ENCODE results near the gene BMPR1B.
A peak's percentile ranks its signal among the peaks of the same experiment; 100 is the strongest.
"Not testable (repeated sequence)": the region's sequence is repeated elsewhere in the genome, so short reads cannot be mapped to it uniquely, and the experiment has no call there.

BMPR1B gene

DNA sequence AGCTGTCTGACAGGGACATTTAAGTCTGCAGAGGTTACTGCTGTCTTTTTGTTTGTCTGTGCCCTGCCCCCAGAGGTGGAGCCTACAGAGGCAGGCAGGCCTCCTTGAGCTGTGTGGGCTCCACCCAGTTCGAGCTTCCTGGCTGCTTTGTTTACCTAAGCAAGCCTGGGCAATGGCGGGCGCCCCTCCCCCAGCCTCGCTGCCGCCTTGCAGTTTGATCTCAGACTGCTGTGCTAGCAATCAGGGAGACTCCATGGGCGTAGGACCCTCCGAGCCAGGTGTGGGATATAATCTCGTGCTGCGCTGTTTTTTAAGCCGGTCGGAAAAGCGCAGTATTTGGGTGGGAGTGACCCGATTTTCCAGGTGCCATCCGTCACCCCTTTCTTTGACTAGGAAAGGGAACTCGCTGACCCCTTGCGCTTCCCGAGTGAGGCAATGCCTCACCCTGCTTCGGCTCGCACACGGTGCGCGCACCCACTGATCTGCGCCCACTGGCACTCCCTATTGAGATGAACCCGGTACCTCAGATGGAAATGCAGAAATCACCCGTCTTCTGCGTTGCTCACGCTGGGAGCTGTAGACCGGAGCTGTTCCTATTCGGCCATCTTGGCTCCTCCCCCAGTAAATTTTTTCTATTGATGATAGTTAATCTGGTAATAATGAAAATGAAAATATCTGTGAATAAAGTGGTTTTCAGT is 83.6 kb downstream of the BMPR1B start:
- DNase-seq, result not testable (repeated sequence)

DNA sequence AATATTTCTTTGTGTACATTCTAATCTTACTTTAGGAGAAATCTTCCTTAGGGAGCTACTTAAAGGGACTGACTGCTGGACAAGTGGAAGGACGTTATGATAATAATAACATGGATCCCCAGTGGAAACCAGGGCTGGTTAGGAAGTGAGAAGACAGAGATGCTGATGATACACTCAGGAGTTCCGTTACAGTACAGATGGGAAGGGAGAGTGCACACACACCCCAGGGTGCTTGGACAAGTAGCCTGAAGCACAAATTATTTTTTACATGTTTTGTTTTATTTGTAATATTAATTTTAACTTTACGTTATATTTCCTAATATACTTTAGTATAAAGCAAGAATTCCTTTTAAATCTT is 84.1 kb downstream of the BMPR1B start:
- DNase-seq, result no peak

DNA sequence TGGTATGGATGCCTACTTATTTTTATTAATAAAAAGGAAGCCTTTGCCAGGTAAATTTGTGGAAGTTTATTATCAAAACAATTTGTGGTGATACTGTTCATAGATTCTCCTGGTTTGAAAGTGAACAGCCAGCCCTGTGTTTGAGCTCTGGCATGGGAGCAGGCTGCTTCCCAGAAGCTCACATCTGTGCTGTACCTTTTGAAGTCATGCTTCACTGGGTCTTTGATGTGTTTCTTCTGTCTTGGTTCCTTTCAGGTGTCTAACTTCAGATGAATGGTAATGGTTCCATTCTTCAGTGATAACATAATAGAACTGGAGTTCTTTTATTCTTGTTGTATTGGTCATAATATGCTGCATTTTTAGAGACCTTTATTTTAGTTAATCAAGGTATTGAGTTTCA is 85.5 kb downstream of the BMPR1B start:
- DNase-seq, result no peak

DNA sequence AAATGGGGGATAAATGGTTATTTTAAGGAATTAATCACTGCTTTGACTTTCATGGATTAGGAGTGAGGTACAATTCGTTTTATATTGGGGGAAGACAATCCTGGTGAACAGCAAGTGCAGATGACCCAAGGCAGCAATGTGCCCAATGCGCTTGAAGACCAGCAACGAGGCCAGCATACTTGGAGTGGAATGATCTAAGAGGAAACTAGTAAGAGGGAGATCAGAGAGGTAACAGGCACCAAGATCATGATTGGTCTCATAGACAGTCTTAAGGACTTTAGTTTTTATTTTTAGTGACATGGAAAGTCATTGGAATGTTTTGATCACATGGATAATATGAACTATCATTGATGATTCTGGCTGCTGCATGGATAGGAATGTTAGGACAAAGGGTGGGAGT is 90.6 kb downstream of the BMPR1B start:
- DNase-seq, result no peak

DNA sequence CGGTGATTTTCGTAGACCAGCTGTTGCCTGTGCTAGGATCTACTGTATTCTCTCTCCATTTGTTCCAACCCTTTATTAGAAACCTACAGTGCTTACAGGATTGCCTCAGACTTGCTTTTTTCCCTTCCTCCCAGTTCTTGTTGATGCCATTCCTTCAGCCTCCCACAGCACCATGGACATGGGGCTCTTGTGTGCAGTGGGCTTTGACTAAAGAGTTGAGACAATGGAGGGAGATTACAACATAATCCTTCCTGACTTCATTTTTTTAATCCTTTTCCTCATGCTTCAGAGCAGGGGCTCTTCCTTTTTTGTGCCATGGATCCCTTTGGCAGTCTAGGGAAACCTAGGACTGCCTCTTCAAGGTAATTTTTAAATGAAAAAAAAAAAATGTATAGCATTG is 92.1 kb downstream of the BMPR1B start:
- DNase-seq, result no peak

DNA sequence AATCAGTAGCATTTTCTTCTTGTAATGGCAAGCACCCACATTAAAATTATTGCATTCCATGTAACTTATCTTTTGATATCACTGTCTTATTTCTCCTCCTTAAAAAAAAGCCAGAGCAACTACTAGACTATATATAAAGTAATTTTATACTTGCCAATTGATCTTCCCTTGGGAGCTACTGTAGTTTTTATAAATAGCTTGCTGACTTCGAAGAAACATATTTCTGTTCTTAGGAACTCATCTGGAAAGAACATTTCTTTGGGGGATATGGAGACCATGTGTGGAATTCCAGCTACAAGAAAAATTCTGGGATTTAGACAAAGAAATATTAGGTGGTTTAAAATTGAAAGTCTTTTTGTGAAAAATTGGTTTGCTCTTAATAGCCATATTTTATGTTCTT is 94.9 kb downstream of the BMPR1B start:
- DNase-seq, result no peak

DNA sequence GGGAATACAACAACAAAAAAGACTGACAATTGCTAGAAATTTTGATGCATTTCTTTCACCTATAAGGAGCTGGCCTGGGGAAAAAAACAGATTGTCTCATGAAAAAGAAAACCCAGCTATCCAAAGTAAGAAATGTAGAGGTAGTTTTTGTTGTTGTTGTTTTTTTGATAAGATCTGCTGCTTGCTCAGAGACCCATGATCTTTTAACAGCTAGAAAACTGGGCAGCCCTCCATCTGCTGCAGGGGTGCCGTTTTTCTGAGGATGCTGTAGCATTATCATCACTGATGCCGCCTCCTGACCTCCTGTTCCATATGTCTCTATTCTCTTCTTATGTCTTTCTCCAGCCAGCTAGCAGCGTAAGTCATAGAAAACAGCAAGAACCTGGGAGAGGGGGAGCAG is 98.3 kb downstream of the BMPR1B start:
- DNase-seq, result no peak

DNA sequence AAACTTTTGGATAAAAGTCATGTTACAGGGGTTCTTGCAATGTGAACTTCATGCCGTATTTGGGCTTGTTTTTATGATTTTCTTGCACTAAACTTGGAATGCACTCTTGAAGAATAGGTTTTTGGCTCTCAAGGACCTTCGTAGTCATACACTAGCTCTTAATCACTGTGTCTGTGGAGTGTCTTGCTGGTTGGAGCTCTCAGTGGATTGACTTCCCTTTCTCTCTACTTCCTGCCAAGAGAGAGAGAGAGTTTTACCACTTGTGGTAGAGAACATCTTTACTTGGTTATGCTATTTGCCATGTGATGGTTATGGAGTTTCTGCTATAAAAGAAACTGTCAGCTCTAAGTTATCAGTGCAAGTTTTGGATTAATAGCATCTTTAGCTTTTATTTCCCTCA is 112.4 kb downstream of the BMPR1B start:
- peak; percentile 4 for DNase-seq

DNA sequence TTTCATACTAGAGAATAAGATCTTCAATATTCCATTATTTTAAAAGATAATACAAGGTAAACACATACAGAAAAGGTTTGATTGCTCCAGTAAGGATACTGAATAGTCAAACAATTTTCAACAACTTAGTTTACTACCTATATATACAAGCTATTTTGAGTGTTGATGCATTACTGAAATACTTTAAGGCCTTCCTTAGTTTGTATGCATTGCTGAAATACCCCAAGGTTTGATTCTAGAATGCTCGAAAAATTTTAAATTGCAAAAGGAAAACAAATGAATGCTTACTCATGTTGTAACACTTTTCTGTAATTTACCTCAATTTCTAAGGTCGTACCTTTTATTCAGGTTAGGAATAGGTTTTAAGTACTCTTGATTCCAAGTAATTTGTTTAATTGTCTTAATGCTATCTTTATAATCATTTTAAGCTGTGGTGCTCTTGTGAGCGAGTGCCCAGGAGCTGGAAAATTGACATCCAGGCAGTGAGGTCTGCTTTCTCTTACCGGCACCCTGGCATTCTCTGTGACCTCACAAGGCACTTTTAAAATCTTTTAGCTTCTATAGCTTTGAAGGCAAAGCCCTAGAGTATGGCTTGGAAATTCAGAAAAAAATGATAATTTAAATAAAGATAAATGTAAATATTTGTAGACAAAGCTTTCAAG is 114.0 kb downstream of the BMPR1B start:
- DNase-seq, result no peak

DNA sequence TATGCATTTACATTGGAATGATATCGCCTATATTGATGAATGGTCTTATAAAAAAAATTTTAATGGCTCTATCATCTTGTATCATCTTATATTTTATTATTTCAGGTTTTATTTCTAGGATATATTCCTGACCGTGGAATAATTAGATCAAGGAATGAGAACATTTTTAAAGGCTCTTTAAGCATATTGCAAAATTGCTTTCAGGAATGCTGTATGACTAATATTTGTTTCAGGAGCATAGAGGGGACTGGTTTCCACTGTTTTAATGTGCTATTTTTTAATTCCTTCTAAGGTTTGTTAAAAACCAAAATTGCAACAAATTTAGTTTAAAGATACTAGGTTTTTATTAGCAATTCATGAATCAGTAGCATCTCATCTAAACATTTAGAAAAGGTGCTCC is 120.2 kb downstream of the BMPR1B start:
- peak; percentile 55 for DNase-seq

DNA sequence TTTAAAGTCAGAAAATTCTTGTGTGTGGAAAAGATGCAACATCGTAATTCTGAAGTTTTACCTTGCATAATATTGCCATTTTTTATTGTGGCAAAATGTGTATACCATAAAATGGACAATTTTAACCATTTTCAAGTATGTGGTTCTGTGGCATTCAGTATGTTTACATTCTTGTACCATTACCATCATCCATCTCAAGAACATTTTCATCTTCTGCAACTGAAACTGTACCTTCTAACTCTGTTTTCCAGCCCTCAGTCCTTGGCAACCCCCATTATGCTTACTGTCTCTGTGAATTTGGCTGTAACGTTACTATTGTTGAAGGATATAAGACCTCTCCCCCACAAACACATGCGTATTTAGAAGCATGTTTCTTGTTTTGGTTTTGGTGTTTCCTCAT is 123.2 kb downstream of the BMPR1B start:
- DNase-seq, result peak; percentile 52

DNA sequence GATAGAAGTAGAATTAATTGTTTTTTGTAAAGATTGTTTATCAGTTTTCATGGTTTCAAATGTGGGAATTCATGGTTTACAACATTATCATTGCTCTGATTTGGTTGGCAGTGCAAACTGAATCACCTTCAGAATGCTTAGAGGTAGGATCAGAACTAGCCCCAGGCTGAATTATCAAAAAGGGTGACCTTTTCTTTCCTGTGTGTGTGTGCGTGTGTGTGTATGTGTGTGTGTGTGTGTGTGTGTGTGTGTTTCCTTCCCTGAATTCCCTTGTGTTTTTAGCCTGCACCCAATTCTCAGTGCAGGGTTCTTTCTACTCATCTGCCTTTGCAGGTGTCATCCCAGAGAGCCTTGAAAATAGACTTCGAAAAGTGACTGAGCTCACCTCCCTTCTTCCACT is 125.0 kb downstream of the BMPR1B start:
- DNase-seq, result no peak

DNA sequence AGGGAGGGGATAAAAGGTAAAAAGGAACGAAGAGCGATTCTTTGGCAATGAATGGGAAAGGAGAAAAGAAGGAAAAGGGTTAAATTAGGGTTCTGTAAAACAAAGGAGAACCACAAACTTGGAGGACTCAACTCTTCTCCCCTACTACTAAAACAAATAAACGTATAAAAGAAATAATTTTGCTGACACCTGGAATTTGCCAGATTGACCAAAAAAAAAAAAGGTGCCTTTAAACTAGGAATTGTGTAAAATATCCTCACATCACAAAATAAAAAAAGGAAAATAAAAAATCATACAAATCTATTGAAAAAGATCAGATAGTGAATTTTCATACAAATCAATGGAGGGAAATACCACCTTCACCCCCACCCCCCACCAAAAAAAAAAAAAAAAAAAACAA is 129.3 kb downstream of the BMPR1B start:
- DNase-seq, result no peak

DNA sequence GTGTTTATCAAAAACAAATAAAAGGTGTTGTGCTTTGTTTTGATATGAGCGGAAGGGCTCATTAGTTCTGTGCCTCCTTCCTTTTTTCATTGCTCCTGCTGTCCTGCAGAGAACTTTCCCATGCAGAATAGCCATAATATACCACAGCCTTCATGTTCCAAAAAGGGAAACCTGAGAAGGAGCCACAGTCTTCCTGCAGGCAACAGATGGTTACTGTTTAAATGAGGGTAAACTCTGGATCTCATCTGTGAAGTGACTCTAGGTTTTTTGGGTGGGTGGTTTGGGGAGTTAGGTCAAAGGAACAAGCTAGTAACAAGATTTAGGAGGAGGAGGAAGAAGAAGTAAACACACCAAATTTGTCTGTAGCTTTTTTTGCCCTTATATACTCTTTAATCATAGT is 131.8 kb downstream of the BMPR1B start:
- DNase-seq, result no peak

DNA sequence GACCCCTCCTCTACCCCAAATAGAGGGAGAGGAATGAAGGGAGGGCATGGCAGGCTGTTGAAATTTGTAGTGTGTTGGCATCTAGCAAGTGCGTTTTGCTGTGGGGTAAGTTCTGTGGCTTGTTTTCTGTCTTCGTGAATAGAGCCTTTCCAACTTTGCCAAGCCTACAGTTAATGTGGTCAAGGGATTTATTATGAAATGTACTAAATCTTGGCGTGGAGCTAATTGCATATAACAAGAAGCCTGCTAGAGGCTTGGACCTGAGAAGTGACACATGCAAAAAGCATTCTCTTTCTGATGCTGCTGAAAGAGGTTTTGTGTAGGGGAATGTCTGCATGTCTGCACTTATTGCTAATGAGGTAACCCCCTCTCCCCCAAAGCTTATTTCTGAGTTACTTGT is 132.2 kb downstream of the BMPR1B start:
- DNase-seq, result peak; percentile 9

DNA sequence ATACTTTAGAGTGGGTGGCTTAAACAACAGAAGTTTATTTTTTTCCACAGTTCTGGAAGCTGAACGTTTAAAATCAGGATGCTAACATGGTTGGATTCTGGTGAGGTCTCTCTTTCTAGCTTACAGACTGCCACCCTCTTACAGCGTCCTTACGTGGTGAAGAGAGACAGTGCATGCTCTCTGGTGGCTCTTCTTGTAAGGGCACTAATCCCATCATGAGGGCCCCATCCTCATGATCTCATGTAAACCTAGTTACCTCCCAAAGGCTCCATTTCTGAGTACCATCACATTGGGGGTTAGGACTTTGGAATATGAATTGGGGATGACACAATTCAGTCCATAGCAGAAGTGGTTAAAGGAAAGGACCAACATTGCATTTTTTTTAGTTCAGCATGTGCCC is 132.8 kb downstream of the BMPR1B start:
- no peak for DNase-seq

DNA sequence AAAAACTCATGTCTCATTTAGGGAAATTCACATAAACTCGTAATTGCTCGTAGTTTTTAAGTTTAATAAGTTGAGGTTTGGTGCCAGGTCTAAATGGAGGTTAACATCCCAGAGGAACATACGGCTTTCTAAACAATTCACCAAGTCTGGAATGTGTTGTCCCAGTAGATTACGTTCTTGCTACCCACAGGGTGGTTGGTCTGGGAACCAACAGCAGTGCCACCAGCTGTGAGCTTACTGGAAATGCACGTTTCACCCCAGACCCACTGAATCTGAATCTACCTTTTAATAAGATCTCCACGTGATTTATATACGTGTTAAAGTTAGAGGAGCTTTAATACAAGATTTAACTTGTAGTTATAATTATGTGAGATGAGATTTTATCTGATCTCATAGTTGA is 134.3 kb downstream of the BMPR1B start:
- no peak for DNase-seq

DNA sequence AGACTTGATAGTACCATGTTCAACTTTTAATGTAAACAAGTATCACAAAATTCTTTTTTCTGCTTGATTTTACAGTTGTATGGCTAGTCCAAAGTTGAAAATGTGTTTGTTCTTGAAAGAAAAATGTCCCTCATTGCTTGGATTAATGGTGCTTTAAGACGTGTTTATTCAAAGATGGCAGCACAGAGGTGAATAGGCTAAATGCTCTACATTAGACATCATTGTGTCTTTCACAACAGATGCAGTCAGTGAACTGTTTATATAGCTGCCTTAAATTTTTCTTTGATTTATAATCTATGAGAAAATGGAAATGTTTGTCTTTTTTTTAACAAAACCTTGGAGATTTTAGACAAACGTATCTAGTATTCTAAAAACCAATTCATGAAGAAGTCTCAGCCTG is 137.3 kb downstream of the BMPR1B start:
- peak; percentile 13 for DNase-seq

DNA sequence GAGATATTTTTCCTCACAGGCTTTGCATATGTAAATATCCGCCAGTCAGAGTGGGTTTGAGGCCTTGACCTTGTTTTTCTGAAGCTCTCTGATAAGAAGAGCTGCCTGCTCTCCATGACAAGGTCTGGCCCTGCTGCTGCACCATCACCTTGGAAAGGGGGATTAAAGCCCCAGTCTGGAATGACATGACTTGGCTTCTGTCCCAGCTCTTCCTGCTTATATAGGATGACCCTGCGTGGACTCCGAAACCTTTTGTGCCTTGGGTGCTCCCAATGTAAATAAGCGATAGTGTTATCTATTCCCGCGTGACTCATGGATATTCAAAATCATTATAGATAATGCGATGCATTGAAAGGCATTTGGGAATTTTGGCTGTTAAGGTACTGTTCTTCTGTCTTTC is 139.3 kb downstream of the BMPR1B start:
- no peak for DNase-seq

DNA sequence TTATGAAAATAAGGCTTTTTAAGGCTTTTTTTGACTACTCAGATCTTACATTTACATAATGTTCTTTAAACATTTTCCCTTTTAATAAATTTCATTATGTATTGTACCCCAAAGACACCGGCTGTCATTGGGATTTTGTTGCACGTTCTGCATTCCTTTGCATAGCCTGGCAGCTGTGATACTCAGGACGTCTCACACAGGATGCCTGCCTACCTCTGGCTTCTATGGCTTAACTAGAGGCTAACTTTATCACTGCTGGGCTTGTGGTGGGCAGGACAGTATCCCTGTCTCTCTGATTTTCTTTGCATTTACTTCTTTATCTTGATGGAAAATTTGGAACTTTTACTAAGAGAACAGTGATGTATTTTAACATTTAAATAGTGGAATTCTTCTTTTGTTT is 147.8 kb downstream of the BMPR1B start:
- no peak for DNase-seq

DNA sequence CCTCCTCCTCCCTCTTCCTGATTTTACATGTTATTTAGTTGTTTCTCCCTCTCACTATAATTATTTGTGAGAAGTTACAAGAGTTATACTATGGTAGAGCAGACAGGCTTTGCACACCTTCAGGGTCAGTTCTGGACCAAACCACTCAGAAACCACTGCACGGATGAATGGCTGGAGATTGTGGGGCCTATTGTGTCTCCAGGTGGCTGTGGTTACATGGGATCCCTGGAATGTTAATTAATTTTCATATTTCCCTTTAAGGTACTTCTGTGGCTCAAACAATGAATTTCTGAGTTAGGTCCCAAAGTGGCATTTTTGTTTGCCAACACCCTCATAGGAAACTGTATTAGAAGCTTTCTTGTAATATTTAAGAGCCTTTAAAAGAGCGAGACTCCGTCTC is 151.9 kb downstream of the BMPR1B start:
- no peak for DNase-seq

DNA sequence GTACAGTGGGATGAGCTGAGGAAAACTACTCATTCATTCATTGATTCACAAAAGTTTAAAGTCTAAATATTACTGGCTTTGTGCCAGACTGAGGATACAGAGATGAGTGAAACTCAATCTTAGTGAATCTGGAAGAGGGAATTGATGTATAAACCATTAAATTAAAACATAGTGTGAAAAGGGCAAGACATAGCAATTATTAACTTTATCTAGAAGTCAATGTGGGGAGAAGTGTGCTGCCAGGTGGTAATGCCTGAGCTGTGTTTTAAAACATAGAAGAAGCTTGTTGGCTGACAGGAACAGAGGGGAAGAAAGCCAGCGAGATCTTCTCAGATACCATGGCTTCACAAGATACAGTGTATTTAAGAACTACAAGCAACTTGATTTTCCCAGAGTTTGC is 153.4 kb downstream of the BMPR1B start:
- no peak for DNase-seq

DNA sequence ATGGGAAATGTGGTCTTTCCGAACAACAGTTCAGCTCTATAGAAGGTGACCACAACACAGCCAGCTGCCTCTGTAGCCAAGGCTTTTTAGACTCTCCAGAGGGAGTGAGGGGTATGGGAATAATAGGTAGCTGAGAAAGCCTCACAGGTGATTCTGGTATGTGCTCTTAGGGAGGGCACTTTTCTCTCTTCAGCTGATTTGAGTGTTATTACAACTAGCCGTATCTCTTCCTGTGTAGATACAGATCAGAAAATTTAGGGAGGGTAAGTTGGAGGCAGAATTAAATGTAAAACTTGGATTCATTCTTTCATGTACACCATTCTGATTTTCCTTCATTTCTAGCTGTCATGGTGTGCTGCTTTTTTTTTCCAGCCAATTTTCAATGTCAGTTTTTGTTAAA is 154.9 kb downstream of the BMPR1B start:
- no peak for DNase-seq

DNA sequence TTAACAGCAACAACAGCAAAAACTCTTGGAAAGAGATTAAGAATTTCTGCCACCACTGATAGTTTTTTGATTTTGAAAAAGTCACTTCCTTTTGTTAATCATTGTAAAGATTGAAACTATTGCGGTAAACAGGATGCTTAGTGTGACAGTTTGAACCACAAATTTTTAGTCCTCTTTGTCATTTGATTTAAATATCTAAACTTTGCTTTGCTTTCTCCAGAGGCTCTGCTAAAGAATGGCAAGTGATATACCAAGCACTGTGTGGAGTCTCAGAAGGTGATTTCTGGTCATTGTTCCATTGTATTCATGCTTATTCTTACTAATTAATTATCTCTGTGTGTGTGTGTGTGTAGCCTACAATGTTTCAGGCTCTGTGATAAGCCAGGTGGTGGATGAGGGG is 155.6 kb downstream of the BMPR1B start:
- no peak for DNase-seq

DNA sequence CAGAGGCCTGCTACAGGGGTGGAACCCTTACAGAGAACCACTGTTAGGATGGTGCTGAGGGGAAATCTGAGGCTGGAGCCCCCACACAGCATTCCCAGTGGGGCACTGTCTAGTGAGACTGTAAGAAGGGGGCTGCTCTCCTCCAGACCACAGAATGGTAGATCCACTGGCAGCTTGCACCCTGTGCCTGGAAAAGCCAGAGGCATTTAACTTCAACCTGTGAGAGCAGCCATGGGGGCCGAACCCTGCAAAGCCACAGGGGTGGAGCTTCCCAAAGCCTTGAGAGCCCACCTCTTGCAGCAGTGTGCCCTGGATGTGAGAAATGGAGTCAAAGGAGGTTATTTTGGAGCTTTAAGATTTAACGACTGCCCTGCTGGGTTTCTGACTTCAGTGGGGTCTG is 159.4 kb downstream of the BMPR1B start:
- DNase-seq, result no peak
